ENCODE data around the gene THADA. TPM values are rescaled to one million over a fixed set of nuclear protein-coding genes. Genes with fewer than 3 reads are reported as not detected.
A peak's percentile ranks its signal among the peaks of the same experiment; 100 is the strongest.
"Not testable (repeated sequence)": the region's sequence is repeated elsewhere in the genome, so short reads cannot be mapped to it uniquely, and the experiment has no call there.

Gene THADA
- total RNA-seq, 1 experiment from 2014 or later = 37.4 TPM

- no peaks in the 10 kb centered on the region for H3K27me3 ChIP-seq
- peaks cover 29% of the 10 kb centered on the region for H3K36me3 ChIP-seq
- DNase-seq = no peak
Measured at GRCh38 chr2:43566461-43566729, 29.4 kb downstream of the THADA start.

GRCh38 chr2:43563679-43564078, 32.2 kb downstream of the THADA start:
- no peak for DNase-seq
- peaks cover 27% of the 10 kb centered on the region for H3K36me3 ChIP-seq
- no peaks in the 10 kb centered on the region for H3K9me3 ChIP-seq
- H3K4me3 ChIP-seq = no peak overlapping the region
- H3K27me3 ChIP-seq = no peaks in the 10 kb centered on the region

More at GRCh38 chr2:43566461-43566729, 29.4 kb downstream of the THADA start:
- no peak overlapping the region for H3K4me3 ChIP-seq
- no peaks in the 10 kb centered on the region for H3K9me3 ChIP-seq

GRCh38 chr2:43560231-43560547, 35.6 kb downstream of the THADA start:
- Histone ChIP-seq H3K4me3 (no peak overlapping the region), H3K36me3 (peaks cover 32% of the 10 kb centered on the region), H3K27me3 (no peaks in the 10 kb centered on the region), H3K9me3 (no peaks in the 10 kb centered on the region)
- DNase-seq = no peak

GRCh38 chr2:43559391-43560230, 36.2 kb downstream of the THADA start:
- Histone ChIP-seq H3K9me3 (no peaks in the 10 kb centered on the region), H3K27me3 (no peaks in the 10 kb centered on the region), H3K4me3 (no peak overlapping the region), H3K36me3 (peaks cover 30% of the 10 kb centered on the region)
- no peak for DNase-seq

DNA sequence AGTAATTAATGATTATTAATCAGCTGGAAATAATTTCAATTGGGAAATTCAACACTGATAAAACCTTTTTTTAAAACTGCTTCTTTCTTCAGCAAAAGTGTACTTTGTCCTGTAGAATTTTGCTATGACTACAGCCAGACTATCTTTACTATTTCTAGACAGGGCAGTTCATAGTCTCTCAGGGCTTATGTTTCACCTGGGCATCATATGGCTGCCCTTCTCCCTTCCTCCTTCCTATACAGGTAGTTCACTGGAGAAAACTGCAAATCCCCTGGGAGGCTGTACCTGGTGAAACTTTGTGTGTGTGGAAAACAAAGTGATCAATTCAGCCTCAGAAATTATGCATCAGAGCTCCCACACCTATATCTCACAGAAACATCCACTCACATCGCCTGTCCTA, 38.6 kb downstream of the THADA start:
- Histone ChIP-seq H3K36me3 (peaks cover 35% of the 10 kb centered on the region), H3K4me3 (no peak overlapping the region), H3K9me3 (no peaks in the 10 kb centered on the region), H3K27me3 (no peaks in the 10 kb centered on the region)
- no peak for DNase-seq

DNA sequence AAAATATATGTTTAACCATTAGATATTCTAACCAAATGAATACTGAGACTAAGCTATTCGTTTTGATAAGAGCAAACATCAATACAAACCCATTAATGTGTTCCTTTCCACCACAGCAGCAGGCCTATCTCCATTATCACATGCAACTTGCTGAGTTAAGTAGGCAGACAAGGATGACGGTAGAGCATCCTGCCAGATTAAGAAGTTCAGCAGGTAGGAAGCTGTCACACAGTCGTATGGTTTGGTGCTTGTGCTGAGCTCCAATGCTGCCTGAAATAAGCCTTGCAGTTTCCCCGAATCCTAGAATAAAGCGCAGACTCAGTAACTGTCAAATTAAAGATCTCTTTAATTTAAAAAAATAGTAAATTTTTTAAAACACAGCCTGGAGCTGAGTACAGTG, 39.6 kb downstream of the THADA start:
- Histone ChIP-seq H3K27me3 (no peaks in the 10 kb centered on the region), H3K36me3 (peaks cover 42% of the 10 kb centered on the region), H3K4me3 (no peak overlapping the region), H3K9me3 (no peaks in the 10 kb centered on the region)
- DNase-seq = no peak

GRCh38 chr2:43553341-43553855, 42.4 kb downstream of the THADA start:
- peaks cover 51% of the 10 kb centered on the region for H3K36me3 ChIP-seq
- DNase-seq = no peak
- H3K9me3 ChIP-seq = no peaks in the 10 kb centered on the region; the same call in 1 of the 2 replicates
- H3K27me3 ChIP-seq = no peaks in the 10 kb centered on the region
- H3K4me3 ChIP-seq = no peak overlapping the region

DNA sequence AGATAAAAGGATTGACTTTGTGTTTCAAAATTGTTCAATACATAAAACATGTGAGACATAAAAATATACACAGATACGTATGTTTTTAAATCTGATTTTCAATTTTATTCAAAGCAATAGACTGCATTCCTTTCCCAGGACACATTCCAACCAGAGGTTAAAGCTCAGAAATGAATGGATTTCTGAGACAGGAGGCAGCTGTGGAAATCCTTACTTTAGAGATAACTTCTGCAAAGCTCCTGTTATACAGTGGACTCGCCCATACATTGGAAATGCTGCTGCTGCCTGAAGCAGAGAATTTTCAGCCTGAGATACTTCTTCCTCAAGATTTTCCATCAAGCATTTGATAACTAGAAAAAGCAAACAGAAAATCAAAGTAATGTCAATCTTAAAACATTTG, 43.8 kb downstream of the THADA start:
- Histone ChIP-seq H3K4me3 (no peak overlapping the region), H3K9me3 (no peaks in the 10 kb centered on the region; the same call in 1 of the 2 replicates), H3K27me3 (no peaks in the 10 kb centered on the region), H3K36me3 (peaks cover 55% of the 10 kb centered on the region)
- no peak for DNase-seq

DNA sequence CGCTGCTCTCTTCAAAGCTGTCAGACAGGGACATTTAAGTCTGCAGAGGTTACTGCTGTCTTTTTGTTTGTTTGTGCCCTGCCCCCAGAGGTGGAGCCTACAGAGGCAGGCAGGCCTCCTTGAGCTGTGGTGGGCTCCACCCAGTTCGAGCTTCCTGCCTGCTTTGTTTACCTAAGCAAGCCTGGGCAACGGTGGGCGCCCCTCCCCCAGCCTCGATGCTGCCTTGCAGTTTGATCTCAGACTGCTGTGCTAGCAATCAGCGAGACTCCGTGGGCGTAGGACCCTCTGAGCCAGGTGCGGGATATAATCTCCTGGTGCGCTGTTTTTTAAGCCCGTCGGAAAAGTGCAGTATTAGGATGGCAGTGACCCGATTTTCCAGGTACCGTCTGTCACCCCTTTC, 47.5 kb downstream of the THADA start:
- H3K9me3 ChIP-seq, DNase-seq, H3K27me3 ChIP-seq, H3K4me3 ChIP-seq: not testable (repeated sequence)
- H3K36me3 ChIP-seq = peaks cover 40% of the 10 kb centered on the region

DNA sequence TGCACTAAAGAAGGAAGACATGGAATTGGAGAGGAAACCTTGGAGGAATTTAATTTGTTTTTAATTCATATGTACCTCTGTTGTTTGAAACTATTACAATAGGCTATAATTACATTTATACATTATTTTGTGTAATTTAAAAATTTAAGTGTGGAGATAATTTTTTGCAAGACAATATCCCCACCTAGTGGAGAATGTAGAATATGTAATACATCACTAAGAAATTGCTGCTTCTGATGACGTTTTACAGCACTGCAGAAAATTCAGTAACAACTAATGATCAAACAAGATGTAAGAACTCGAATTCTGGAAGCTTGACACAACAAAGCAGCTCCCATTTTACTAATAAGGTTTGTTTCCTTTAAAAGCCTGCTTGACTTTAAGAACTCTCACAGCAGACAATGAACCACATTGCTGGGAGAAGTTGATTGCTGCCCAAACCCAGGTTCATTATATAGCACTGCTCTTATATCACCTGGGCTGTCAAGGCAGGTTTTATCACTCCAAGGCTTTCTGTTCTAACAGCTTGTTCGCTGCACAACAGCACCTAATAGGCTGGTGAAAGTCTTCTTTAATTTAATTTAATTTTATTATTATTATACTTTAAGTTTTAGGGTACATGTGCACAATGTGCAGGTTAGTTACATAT, 53.4 kb downstream of the THADA start:
- peaks cover 7% of the 10 kb centered on the region for H3K36me3 ChIP-seq
- no peaks in the 10 kb centered on the region for H3K27me3 ChIP-seq
- no peaks in the 10 kb centered on the region for H3K9me3 ChIP-seq
- no peak overlapping the region for H3K4me3 ChIP-seq
- no peak for DNase-seq

DNA sequence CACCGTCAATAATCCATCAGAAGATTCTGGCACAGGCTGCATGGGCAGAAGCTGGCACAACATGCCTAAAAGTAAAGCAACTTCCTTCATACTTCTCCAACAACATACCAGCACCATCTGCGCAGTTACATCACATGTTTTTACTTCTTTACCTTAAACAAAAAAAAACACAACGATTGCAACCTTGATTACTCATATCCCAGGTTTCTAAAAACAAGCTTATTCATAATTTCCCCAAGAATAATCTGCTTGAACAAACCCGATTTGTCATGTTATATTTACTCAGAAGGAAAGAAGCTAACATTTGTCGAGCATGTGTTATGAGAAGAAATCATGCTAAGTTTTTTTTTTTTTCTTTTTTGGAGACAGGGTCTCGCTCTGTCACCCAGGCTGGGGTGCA, 54.7 kb downstream of the THADA start:
- Histone ChIP-seq H3K27me3 (no peaks in the 10 kb centered on the region), H3K4me3 (no peak overlapping the region), H3K9me3 (no peaks in the 10 kb centered on the region), H3K36me3 (peaks cover 9% of the 10 kb centered on the region)
- DNase-seq = no peak

DNA sequence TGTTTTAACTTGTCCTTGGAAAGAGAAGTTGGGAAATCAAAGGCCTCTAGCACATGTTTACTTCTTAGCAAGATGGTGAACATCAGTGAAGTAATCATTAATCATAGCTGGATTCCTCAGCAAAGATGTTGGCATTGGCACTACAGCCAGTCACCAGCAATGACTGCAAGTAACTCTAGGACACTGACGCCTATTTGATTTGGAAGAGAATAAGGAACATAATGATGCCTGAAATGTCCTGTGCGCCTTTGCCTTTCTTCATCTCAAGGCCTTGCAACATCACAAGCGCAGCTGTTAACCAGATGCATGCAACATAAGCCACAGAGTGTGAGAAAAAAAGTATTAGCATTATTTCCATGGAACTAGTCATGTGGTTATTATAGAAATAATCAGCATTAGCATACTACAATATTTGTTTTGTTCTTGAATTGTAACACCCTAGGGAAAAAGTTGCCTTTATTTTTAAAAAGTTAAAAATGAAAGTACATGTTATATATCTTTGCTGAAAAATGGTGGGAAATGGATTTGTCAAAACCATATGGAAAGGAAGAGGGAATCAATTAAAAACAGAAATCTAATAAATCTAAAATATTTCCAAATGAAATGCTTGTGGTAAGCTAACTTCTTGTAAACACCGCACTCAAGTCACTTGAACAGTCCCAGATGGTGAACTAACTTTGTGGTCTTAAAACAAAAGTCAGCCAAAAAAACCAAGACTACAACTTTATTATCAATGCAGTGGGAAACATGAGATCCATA, 55.6 kb downstream of the THADA start:
- H3K4me3 ChIP-seq = no peak overlapping the region
- peaks cover 9% of the 10 kb centered on the region for H3K36me3 ChIP-seq
- no peaks in the 10 kb centered on the region for H3K9me3 ChIP-seq
- H3K27me3 ChIP-seq = no peaks in the 10 kb centered on the region
- peak; percentile 84 for DNase-seq

GRCh38 chr2:43539436-43539835, 56.4 kb downstream of the THADA start:
- DNase-seq = no peak
- Histone ChIP-seq H3K9me3 (no peaks in the 10 kb centered on the region), H3K36me3 (peaks cover 14% of the 10 kb centered on the region), H3K27me3 (no peaks in the 10 kb centered on the region), H3K4me3 (no peak overlapping the region)

DNA sequence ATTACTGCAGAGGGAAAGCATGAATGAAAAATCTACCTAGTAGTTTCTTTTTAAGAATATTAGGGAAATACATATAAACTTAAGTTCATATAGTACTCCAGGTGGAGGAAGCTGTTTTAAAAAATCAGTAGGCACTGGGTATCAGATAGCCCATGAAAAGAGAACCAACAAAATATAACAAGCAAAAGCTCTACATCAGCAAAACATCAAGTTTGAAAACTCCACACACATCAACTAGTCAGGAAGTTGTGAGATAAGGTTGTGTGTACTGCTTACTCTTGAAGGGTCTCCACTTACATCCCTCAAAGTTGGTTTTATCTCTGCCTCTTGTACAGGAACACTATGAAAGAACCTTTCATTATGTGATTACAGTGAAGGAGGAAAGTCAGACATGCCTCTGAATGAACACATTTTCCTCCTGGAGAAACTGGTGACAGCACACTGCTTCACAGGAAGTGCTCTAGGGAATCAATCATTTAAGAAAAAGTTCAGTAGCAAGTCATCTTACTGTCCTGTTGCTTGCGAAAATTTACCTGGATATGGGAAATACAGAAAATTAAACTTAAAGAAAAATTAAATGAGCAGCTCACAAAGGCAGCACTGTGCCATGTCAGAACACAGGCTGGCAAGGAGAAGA, 57.7 kb downstream of the THADA start:
- Histone ChIP-seq H3K36me3 (peaks cover 24% of the 10 kb centered on the region), H3K4me3 (no peak overlapping the region), H3K9me3 (no peaks in the 10 kb centered on the region), H3K27me3 (no peaks in the 10 kb centered on the region)
- DNase-seq = no peak

DNA sequence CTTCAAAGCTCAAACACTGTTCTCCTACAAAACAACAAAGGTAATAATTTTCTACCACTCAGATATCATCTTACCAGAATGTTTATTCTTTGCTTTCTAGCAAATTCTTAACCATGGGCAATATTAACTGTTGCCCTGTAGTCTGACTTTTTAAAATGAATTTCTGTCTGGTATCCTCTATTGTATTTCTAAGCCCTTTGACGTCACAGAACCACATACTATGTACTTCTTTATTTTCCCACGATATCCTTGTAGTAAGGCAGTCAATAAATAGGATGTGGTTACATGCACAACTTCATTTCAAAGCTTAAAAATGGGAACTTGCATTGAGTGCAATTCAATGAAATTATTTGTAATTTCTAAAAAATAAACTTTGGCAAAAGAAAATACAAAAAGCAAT, 58.7 kb downstream of the THADA start:
- Histone ChIP-seq H3K36me3 (peaks cover 25% of the 10 kb centered on the region), H3K4me3 (no peak overlapping the region), H3K9me3 (no peaks in the 10 kb centered on the region), H3K27me3 (no peaks in the 10 kb centered on the region)
- no peak for DNase-seq

GRCh38 chr2:43534569-43534968, 61.3 kb downstream of the THADA start:
- Histone ChIP-seq H3K36me3 (peaks cover 25% of the 10 kb centered on the region), H3K27me3 (no peaks in the 10 kb centered on the region), H3K9me3 (no peaks in the 10 kb centered on the region), H3K4me3 (no peak overlapping the region)
- DNase-seq = no peak

- not testable (repeated sequence) for DNase-seq, H3K27me3 ChIP-seq, H3K9me3 ChIP-seq, H3K4me3 ChIP-seq
- peaks cover 20% of the 10 kb centered on the region for H3K36me3 ChIP-seq
Measured at GRCh38 chr2:43532572-43532971, 63.3 kb downstream of the THADA start.

Measured in MG63 (cell line).